GM12891 (cell line): ENCODE measurements around the gene GGPS1.

Experiments used
- DNase-seq: peaks from one replicate; pipeline ENCODE4 v3.0.0; 2011; ENCODE audit warnings: low spot score; ENCODE audit not compliant: insufficient read length
- FAIRE-seq: peaks from 2 replicates; lab custom pipeline; 2011; peaks lifted over from hg19 to GRCh38; lab: Jason Lieb, UNC
- PAX5 ChIP-seq: IDR thresholded peaks from 2 replicates; pipeline ENCODE4 v1.6.1; 2011; ENCODE audit warnings: low read length, moderate library complexity, mild to moderate bottlenecking; ENCODE audit not compliant: insufficient read depth, severe bottlenecking
- POLR2A ChIP-seq: IDR thresholded peaks from 2 replicates; pipeline ENCODE4 v1.6.1; 2011; ENCODE audit warnings: low read depth, low read length, control low read depth
- POLR2AphosphoS5 ChIP-seq: IDR thresholded peaks from 2 replicates; pipeline ENCODE4 v1.6.1; 2011; ENCODE audit warnings: low read depth, low read length, control low read depth
- POU2F2 ChIP-seq: IDR thresholded peaks from 2 replicates; pipeline ENCODE4 v1.6.1; 2011; ENCODE audit warnings: low read depth, mild to moderate bottlenecking, control low read depth, low read length, moderate library complexity
- SPI1 ChIP-seq: IDR thresholded peaks from 2 replicates; pipeline ENCODE4 v1.6.1; 2011; ENCODE audit warnings: low read depth, low read length, control low read depth
- TAF1 ChIP-seq: IDR thresholded peaks from 2 replicates; pipeline ENCODE4 v1.6.1; 2011; ENCODE audit warnings: low read depth, low read length, control low read depth

The GGPS1 gene

DNA sequence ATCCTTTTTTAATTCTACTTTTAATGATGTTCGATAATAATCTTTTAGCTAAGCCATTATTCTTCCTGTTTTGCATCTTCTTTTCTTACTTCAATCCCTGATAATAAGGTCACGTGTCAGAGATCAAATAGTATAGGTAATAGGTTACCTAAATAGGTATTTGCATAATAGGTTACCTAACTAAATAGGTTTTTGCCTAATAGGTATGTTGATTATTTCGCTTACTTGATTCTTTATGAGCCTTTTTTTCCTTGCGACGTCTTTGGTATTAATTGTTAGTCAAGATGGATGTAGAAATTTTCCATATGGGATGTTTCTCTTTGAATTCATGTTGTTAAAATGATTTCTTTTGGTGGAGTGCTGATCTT is 2.5 kb downstream of the GGPS1 start:
- no peak for DNase-seq
- no peak for FAIRE-seq
- TF ChIP-seq POLR2A (no peak), POLR2AphosphoS5 (no peak)

- TF ChIP-seq POLR2AphosphoS5 (no peak), POLR2A (no peak), PAX5 (no peak), TAF1 (no peak), POU2F2 (no peak), SPI1 (no peak)
- FAIRE-seq (no peak), DNase-seq (no peak)
These were observed 3.0 kb downstream of the GGPS1 start for GRCh38 chr1:235331401-235331800.

DNA sequence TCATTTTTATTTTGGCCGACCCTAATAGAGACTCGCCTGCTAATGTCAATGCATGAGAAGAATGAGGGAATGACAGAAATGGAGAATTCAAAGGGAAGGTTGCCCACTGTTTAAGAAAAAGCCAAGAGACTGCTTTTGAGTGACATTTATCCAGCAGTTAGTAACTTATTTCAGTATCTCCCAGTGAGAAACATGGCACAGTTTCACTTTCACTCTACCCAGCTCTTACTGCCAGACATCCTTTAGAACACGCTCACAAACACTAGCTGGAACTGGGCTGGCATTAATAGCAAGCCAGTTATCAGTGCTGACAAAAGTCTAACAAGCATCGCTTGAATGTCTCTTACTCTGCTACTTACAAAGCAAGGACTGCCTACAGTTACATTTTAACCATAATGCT is 8.5 kb downstream of the GGPS1 start:
- DNase-seq, result no peak
- no peak for TF ChIP-seq POU2F2
- no peak for TF ChIP-seq PAX5
- TF ChIP-seq SPI1, result no peak
- no peak for TF ChIP-seq POLR2A
- TF ChIP-seq POLR2AphosphoS5, result no peak
- no peak for TF ChIP-seq TAF1
- peak; percentile 50 for FAIRE-seq

- TF ChIP-seq PAX5 (no peak), POLR2A (no peak), POLR2AphosphoS5 (no peak), TAF1 (no peak), SPI1 (no peak), POU2F2 (no peak)
- FAIRE-seq (no peak), DNase-seq (no peak)
These were observed 11.4 kb downstream of the GGPS1 start for GRCh38 chr1:235339746-235340145.

DNA sequence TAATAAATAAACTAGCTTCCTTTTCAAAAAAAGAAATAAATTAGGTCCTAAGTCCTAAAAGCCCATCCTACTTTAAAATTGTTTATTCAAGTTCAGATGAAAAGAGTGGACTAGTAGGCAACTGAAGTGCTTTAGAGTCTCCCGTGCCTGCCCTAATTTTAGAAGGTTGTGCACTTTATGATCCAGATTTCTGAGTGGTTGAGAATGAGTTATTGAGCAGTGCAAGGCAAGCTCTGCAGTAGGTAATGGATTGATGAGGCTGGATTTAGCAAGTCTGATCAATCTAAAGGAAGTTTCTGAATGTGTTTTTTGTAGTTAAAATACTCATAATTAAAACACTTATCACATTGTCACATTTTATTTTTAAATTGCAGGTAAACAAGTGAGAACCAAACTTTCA is 13.0 kb downstream of the GGPS1 start:
- FAIRE-seq, result no peak
- no peak for DNase-seq
- TF ChIP-seq PAX5 (no peak), POLR2A (no peak), POU2F2 (no peak)

GRCh38 chr1:235342039-235342438 is 13.7 kb downstream of the GGPS1 start:
- DNase-seq, result no peak
- FAIRE-seq, result no peak
- TF ChIP-seq POLR2A, result no peak
- no peak for TF ChIP-seq TAF1
- no peak for TF ChIP-seq POU2F2
- no peak for TF ChIP-seq PAX5
- TF ChIP-seq POLR2AphosphoS5, result no peak

GRCh38 chr1:235342471-235342870 is 14.1 kb downstream of the GGPS1 start:
- no peak for FAIRE-seq
- no peak for DNase-seq
- TF ChIP-seq POLR2A, result no peak
- no peak for TF ChIP-seq TAF1
- no peak for TF ChIP-seq POLR2AphosphoS5
- TF ChIP-seq POU2F2, result no peak
- no peak for TF ChIP-seq PAX5
- TF ChIP-seq SPI1, result no peak

GRCh38 chr1:235343726-235344125 is 15.4 kb downstream of the GGPS1 start:
- DNase-seq (no peak), FAIRE-seq (no peak)
- TF ChIP-seq TAF1 (no peak), POLR2AphosphoS5 (no peak), POU2F2 (no peak)

GRCh38 chr1:235351441-235351840 is 23.1 kb downstream of the GGPS1 start:
- TF ChIP-seq PAX5, result no peak
- TF ChIP-seq POU2F2, result no peak
- TF ChIP-seq POLR2A, result no peak
- no peak for TF ChIP-seq POLR2AphosphoS5
- no peak for TF ChIP-seq SPI1
- no peak for TF ChIP-seq TAF1
- no peak for FAIRE-seq
- DNase-seq, result no peak

DNA sequence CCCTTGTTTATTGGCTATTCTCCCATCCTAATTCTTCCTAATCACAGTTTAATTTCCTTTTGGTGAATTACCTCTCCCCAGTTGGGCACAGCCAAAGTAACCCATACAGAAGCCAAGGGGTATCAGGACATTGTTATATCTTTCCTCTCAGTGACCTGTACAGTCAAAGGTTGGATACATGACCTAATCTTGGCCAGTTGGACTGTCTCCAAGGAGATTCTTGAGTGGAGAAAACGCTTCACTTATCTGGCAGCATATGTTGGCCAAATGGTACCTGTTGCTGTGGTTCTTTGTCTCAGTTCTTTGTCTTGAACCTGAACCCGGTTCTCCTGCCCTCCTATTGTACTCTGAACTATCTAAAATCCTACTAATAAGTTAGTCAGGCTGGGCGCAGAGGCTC is 23.5 kb downstream of the GGPS1 start:
- TF ChIP-seq PAX5 (no peak), POU2F2 (no peak), POLR2AphosphoS5 (no peak), TAF1 (no peak), SPI1 (no peak), POLR2A (no peak)
- FAIRE-seq (no peak), DNase-seq (no peak)

DNA sequence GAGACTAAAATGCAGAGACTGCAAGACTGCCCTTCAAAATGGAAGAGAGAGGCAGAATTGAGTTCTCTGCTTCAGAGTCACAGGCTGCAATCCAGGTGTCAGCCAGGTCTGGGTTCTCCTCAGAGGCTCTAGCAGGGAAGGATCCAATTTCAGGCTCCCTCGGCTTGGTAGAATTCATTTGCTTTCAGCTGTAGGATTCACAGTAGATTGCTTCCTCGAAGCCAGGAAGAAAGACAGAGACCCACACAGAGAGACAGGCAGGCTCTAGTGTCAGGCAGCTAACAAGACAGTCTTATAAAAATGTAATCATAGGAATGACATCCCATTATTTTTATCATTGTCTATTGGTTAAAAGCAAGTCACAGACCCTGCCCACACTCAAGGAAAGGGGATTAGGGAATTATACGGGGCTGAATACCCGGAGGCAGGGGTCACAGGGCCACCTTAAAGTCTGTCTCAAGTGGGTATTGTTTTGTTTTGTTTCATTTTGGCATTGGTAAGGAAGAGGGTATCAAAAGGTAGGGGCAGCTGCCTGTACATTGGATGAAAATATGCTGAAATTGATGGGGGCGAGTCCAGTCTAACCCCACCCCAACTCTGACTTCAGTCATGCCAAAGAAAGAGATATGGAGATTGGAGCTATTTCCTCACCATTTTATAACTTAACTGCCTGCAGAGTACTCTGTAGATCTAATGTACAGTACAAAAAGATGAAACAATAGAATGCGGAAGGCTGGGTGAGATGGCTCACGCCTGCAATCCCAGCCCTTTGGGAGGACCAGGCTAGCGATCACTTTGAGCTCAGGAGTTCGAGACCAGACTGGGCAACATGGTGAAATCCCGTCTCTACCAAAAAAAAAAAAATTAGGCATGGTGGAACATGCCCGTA is 29.4 kb downstream of the GGPS1 start:
- no peak for FAIRE-seq
- TF ChIP-seq TAF1, result no peak
- TF ChIP-seq PAX5, result no peak
- TF ChIP-seq POLR2AphosphoS5, result no peak
- no peak for TF ChIP-seq POU2F2
- no peak for TF ChIP-seq SPI1
- no peak for TF ChIP-seq POLR2A
- no peak for DNase-seq
